Dendritic cell treated with granulocyte-macrophage colony-stimulating factor and Interleukin-4, amounts not matched to agents 40 ng/mL and 50 ng/mL, for 4 days (primary cell): Measurements from ENCODE around the gene CECR2.

Experiments used
- H3K27ac Mint-ChIP-seq: one replicate; pipeline ENCODE4 v1.8.0; 2022; ENCODE audit warnings: mild to moderate bottlenecking, mixed read lengths
- H3K27me3 Mint-ChIP-seq: one replicate; pipeline ENCODE4 v1.8.0; 2022; ENCODE audit warnings: mild to moderate bottlenecking, mixed read lengths
- H3K36me3 Mint-ChIP-seq: one replicate; pipeline ENCODE4 v1.8.0; 2022; ENCODE audit warnings: low read depth, mixed read lengths
- H3K4me1 Mint-ChIP-seq: one replicate; pipeline ENCODE4 v1.8.0; 2022; ENCODE audit warnings: low read depth, mixed read lengths
- H3K4me3 Mint-ChIP-seq: one replicate; pipeline ENCODE4 v1.8.0; 2022; ENCODE audit warnings: mild to moderate bottlenecking, moderate library complexity, mixed read lengths
- H3K9me3 Mint-ChIP-seq: one replicate; pipeline ENCODE4 v1.8.0; 2022; ENCODE audit warnings: mixed read lengths
- intact Hi-C: fragments of 100-400 bp; cut with micrococcal nuclease; formaldehyde crosslinking; loops from one replicate; pipeline ENCODE4 v1.15.0; 2022

Gene CECR2

DNA sequence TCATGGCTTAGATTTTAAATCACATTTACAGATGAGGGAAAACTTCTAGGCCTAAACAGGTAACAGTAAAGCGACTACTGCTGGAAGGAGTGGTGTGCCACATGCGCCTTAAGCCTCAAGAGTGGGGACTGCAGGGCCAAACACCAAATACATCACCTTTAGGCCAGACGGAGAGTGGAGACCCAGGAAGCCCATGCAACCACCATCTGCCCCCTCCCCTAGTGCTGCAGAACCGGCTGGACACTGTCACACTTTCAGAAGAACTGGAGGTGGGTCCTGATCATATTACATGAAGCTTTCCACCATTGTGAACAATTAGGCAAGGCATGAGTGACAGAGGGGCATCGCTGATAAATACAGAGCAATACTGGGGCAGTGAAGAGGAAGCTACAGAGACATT lies 222.9 kb downstream of the CECR2 start:
- intact Hi-C loops = no loop called here
- no peak overlapping the region for H3K4me3 Mint-ChIP-seq
- peaks cover 78% of the 10 kb centered on the region for H3K36me3 Mint-ChIP-seq
- no peaks in the 10 kb centered on the region for H3K27me3 Mint-ChIP-seq
- H3K4me1 Mint-ChIP-seq = no peaks in the 10 kb centered on the region
- no peaks in the 10 kb centered on the region for H3K9me3 Mint-ChIP-seq
- H3K27ac Mint-ChIP-seq = no peak overlapping the region

DNA sequence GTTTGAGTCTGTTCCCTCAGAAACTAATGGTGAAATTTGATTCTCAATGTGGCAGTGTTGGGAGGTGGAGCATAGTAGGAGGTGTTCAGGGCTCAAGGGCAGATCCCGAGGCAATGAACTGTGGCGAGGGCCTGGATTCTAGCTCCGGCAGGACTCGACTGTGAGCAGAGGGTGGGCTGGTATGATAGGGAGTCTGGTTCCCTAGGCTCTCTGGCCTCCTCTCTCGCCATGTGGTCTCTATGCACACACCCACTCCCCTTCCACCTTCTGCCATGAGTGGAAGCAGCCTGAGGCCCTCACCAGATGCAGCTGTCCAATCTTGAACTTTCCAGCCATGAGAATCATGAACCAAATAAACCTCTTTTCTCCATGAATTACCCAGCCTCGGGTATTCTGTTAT lies 227.0 kb downstream of the CECR2 start:
- Mint-ChIP-seq H3K27me3 (no peaks in the 10 kb centered on the region), H3K36me3 (peaks cover 100% of the 10 kb centered on the region), H3K4me3 (no peak overlapping the region), H3K27ac (no peak overlapping the region), H3K4me1 (no peaks in the 10 kb centered on the region), H3K9me3 (no peaks in the 10 kb centered on the region)
- intact Hi-C loops = no loop called here

DNA sequence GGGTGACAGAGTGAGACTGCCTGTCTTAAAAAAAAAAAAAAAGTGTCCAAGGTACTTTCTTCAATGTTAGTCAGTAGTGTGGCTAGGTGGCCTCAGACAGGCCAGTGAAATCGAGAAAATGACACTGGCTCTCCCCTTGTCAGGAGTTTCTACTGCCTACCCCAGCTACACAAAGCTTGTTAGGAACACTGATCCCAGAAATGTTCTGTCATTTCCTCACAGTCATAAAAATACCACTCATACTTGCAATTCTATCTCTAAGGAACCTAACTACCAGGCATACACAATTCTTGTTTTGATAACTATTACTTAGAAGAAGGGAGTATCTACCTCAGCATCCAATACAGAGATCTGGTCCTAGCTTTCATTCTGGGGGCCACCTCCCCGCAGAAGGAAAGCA lies 228.0 kb downstream of the CECR2 start:
- no peak overlapping the region for H3K27ac Mint-ChIP-seq
- H3K4me3 Mint-ChIP-seq = no peak overlapping the region
- no peaks in the 10 kb centered on the region for H3K27me3 Mint-ChIP-seq
- peaks cover 100% of the 10 kb centered on the region for H3K36me3 Mint-ChIP-seq
- intact Hi-C loops = no loop called here
- H3K4me1 Mint-ChIP-seq = no peaks in the 10 kb centered on the region
- no peaks in the 10 kb centered on the region for H3K9me3 Mint-ChIP-seq

DNA sequence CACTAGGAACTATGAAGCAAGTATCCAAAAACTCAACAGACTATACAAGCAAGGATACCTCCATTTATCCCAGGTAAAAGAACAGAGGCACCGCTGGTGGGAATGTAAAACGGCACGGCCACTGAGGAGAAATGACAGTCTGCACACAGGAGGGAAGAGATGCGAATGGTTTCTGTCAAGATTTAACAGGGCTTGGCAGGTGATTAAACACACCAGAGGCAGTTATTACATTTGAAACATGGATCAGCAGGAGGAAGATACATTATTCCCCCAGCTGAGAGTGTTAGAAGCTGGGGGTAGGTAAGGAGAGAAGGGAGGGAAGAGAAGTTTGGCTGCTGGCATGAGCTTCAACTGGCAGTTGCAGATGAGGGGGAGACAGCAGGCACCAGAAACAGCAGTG lies 229.1 kb downstream of the CECR2 start:
- Mint-ChIP-seq H3K4me1 (no peaks in the 10 kb centered on the region), H3K27me3 (no peaks in the 10 kb centered on the region), H3K36me3 (peaks cover 92% of the 10 kb centered on the region), H3K4me3 (no peak overlapping the region), H3K9me3 (no peaks in the 10 kb centered on the region), H3K27ac (no peak overlapping the region)
- intact Hi-C loops = no loop called here

DNA sequence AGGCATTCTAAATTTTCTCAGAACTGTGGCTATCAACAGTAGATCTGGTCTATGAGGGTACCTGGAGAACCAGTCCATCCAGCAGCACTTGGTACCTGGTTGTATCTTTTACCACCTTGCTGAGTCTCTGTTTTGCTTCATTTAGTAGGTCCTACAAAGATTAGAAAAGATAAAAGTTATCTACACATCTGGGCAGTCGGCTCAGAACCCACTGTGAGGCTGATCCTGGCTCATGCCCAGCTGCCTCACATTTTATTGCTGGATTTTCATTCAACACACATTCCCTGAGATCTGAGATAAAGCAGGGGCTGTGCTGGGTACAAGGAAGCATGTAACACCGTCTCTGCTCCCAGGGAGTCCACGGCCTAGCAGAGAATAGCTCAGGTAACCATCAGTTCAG lies 231.8 kb downstream of the CECR2 start:
- Mint-ChIP-seq H3K27me3 (no peaks in the 10 kb centered on the region), H3K36me3 (peaks cover 65% of the 10 kb centered on the region)

DNA sequence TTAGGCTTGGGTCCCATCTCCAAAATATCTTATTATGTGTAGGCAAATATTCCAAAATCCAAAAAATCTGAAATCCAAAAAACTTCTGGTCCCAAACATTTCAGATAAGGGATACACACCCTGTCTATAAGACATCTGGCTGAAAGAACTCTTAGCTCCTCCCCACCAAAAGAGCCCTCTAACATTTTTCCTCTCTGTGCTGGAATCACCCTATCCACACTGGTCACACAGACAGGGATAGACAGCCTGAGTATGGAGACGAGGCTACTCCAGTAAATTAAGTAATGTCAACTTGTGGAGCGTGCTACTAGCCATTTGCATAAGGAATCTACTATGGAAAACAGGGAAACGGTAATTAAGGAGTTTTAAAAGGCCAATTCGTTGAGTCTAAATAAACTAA lies 234.4 kb downstream of the CECR2 start:
- no peak overlapping the region for H3K27ac Mint-ChIP-seq
- H3K36me3 Mint-ChIP-seq = peaks cover 43% of the 10 kb centered on the region
- intact Hi-C loops = no loop called here
- H3K4me1 Mint-ChIP-seq = no peaks in the 10 kb centered on the region
- H3K9me3 Mint-ChIP-seq = no peaks in the 10 kb centered on the region
- no peaks in the 10 kb centered on the region for H3K27me3 Mint-ChIP-seq
- H3K4me3 Mint-ChIP-seq = no peak overlapping the region

More for the DNA sequence above, 231.8 kb downstream of the CECR2 start:
- intact Hi-C loops = no loop called here
- Mint-ChIP-seq H3K27ac (no peak overlapping the region), H3K4me1 (no peaks in the 10 kb centered on the region), H3K4me3 (no peak overlapping the region), H3K9me3 (no peaks in the 10 kb centered on the region)

DNA sequence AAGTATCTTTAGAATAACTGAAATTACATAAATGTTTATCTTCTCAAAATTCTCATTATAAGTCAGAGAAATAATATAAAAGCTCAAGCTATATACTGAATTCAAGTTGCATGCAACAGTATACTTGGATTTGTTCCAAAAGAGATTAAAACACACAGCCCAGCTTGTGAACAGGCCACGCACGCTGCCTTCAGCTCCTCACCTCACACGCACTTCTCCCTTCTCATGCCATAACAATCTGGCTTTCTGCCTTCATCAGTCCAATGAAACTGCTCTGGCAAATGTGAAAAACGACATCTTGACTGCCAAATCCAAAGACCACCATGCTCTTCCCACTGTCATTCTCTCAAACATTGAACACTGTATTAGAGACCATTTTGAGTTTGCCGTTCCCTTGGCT lies 237.2 kb downstream of the CECR2 start:
- Mint-ChIP-seq H3K4me3 (no peak overlapping the region), H3K4me1 (no peaks in the 10 kb centered on the region), H3K27ac (no peak overlapping the region), H3K36me3 (peaks cover 42% of the 10 kb centered on the region), H3K9me3 (no peaks in the 10 kb centered on the region), H3K27me3 (no peaks in the 10 kb centered on the region)
- intact Hi-C loops = no loop called here
